ENCODE measurements around the gene TTLL8.

Gene TTLL8

DNA sequence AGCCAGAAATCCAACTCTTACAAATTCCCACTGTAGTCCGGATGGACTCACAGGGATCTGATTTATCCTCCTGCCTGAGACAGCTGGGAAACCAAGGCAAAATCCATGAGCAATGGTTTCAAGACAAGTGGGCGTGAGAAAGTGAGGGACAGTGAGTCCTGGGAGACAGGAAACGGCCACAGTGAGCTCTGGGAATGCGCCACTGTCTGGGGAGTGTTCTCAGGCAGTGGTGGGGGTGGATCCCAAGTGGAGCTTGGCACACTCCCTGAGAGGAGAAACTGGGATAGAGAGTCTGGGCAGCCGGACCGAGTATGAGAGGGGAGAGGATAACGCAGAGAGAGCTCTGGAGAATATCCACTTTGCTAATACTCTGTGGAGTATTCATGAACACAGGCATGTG lies 55.3 kb downstream of the TTLL8 start:
- Histone ChIP-seq H2AFZ (ENCODE audit: low read length) (no peak overlapping the region), H4K20me1 (ENCODE audit: insufficient read depth, low read length, poor library complexity, severe bottlenecking) (no peaks in the 10 kb centered on the region), H3K4me1 (ENCODE audit: insufficient read depth, low read length, poor library complexity, severe bottlenecking) (no peaks in the 10 kb centered on the region), H3K9ac (ENCODE audit: low read depth, low read length, poor library complexity, severe bottlenecking) (no peak overlapping the region), H3K4me2 (ENCODE audit: low read depth, low read length, poor library complexity, severe bottlenecking) (no peak overlapping the region), H3K36me3 (ENCODE audit: insufficient read depth, low read length) (no peaks in the 10 kb centered on the region), H3K9me2 (replicated peaks; ENCODE audit: low read depth, low read length) (no peaks in the 10 kb centered on the region), H3F3A (ENCODE audit: low read depth) (no peaks in the 10 kb centered on the region), H3K27me3 (ENCODE audit: insufficient read depth, low read length, poor library complexity, severe bottlenecking) (no peaks in the 10 kb centered on the region), H3K4me3 (ENCODE audit: low read length, poor library complexity, severe bottlenecking) (no peak overlapping the region), H3K79me2 (ENCODE audit: insufficient read depth, low read length) (no peaks in the 10 kb centered on the region), H3K9me3 (ENCODE audit: insufficient read depth, low read depth, low read length) (no peaks in the 10 kb centered on the region)
- TF ChIP-seq, protein P1, sequence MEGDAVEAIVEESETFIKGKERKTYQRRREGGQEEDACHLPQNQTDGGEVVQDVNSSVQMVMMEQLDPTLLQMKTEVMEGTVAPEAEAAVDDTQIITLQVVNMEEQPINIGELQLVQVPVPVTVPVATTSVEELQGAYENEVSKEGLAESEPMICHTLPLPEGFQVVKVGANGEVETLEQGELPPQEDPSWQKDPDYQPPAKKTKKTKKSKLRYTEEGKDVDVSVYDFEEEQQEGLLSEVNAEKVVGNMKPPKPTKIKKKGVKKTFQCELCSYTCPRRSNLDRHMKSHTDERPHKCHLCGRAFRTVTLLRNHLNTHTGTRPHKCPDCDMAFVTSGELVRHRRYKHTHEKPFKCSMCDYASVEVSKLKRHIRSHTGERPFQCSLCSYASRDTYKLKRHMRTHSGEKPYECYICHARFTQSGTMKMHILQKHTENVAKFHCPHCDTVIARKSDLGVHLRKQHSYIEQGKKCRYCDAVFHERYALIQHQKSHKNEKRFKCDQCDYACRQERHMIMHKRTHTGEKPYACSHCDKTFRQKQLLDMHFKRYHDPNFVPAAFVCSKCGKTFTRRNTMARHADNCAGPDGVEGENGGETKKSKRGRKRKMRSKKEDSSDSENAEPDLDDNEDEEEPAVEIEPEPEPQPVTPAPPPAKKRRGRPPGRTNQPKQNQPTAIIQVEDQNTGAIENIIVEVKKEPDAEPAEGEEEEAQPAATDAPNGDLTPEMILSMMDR (conservative IDR thresholded peaks at IDR 0.05; ENCODE audit: low read length): no peak
- no peak for TF ChIP-seq EZH2phosphoT487 (IDR thresholded peaks at IDR 0.05; ENCODE audit: borderline replicate concordance)

DNA sequence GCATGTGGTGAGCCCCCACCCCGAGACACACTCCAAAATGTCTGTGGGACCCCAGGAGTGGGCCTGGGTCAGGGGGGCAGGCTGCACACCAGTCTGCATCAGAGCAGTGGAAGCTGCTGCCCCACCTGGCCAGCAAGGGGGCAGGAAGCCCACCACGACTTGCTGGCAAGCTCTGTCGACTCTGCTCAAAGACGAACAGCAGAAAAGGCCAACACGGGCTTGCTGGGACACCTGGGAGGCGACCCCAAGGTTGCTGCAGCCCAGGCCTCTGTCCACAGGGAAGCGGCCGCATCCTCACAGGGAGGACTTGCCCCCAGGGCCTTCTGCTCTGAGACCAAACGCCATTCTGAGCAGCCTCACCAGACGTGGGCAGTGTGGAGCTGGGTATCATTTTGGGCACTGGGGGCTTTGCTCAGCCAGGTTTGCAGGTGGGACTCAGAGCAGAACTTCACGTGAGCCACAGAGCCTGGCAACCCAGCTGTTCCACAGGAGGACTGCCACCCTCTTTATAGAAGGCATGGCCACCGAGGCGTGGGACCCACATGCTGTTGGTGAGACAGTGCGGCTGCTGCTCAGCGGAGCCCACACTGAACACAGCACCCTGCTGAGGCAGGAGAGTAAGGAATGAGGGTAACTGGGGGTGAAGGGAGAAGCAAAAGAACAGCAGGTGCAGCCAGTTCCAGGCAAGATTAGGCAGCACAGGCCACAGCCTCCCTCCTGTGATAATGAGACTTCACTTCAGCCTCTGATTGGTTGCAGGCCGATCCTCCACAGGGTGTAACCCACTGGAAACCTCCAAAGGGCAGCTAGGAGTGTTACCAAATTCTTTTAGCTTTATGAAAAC lies 56.5 kb downstream of the TTLL8 start:
- no peaks in the 10 kb centered on the region for H4K20me1 ChIP-seq (ENCODE audit: insufficient read depth, low read length, poor library complexity, severe bottlenecking)
- H3K9ac ChIP-seq (ENCODE audit: low read depth, low read length, poor library complexity, severe bottlenecking): no peak overlapping the region
- no peaks in the 10 kb centered on the region for H3F3A ChIP-seq (ENCODE audit: low read depth)
- no peaks in the 10 kb centered on the region for H3K79me2 ChIP-seq (ENCODE audit: insufficient read depth, low read length)
- no peaks in the 10 kb centered on the region for H3K27me3 ChIP-seq (ENCODE audit: insufficient read depth, low read length, poor library complexity, severe bottlenecking)
- H3K4me3 ChIP-seq (ENCODE audit: low read length, poor library complexity, severe bottlenecking): no peak overlapping the region
- TF ChIP-seq EZH2phosphoT487 (IDR thresholded peaks at IDR 0.05; ENCODE audit: borderline replicate concordance): no peak
- TF ChIP-seq, protein P1 (conservative IDR thresholded peaks at IDR 0.05; ENCODE audit: low read length): peak; percentile 29
- H2AFZ ChIP-seq (ENCODE audit: low read length): no peak overlapping the region
- no peaks in the 10 kb centered on the region for H3K9me2 ChIP-seq (replicated peaks; ENCODE audit: low read depth, low read length)
- no peak overlapping the region for H3K4me2 ChIP-seq (ENCODE audit: low read depth, low read length, poor library complexity, severe bottlenecking)
- H3K9me3 ChIP-seq (ENCODE audit: insufficient read depth, low read depth, low read length): no peaks in the 10 kb centered on the region
- no peaks in the 10 kb centered on the region for H3K36me3 ChIP-seq (ENCODE audit: insufficient read depth, low read length)
- no peaks in the 10 kb centered on the region for H3K4me1 ChIP-seq (ENCODE audit: insufficient read depth, low read length, poor library complexity, severe bottlenecking)

DNA sequence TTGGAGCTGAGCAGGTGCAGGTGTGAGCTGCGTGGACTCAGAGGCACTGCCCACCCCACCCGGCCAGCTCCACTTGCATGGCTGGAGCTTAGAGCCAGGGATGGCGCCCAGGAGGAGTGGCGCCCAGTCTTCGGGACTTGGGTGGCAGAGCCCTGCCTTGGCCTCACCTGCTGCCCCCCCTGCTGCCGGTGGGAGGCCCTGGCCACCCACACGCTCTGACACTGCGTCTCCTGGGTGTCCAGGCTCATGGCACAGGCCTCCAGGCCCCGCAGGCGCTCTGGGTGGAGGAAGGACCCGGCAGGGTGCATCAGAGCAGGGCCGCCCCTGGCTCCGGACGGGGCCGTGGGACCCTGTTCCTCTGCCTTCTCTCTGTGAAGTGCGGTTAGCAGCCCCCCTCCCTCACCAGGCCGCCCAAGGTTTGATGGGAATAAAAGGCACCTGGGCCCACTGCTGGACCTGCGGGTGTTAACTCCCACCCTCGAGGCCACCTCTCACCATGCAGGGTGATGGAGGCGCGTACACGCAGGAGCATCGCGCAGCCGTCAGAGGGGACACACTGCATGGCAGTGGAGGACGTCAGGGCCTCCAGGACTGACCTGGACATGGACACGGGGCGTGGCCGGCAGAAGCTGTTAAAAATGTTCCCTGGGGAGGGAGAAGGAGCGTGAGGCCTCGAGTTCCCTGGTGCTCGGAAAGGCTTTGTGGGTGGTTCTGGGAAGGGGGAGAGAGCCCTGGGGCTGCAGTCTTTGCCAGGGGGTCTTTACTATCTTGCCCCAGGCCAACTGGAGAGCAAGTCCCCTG lies 57.3 kb downstream of the TTLL8 start:
- Histone ChIP-seq H3K9me3 (ENCODE audit: insufficient read depth, low read depth, low read length) (no peaks in the 10 kb centered on the region), H3F3A (ENCODE audit: low read depth) (no peaks in the 10 kb centered on the region), H3K27me3 (ENCODE audit: insufficient read depth, low read length, poor library complexity, severe bottlenecking) (no peaks in the 10 kb centered on the region), H3K4me2 (ENCODE audit: low read depth, low read length, poor library complexity, severe bottlenecking) (no peak overlapping the region), H3K9me2 (replicated peaks; ENCODE audit: low read depth, low read length) (no peaks in the 10 kb centered on the region), H3K4me3 (ENCODE audit: low read length, poor library complexity, severe bottlenecking) (no peak overlapping the region), H3K4me1 (ENCODE audit: insufficient read depth, low read length, poor library complexity, severe bottlenecking) (no peaks in the 10 kb centered on the region), H3K79me2 (ENCODE audit: insufficient read depth, low read length) (no peaks in the 10 kb centered on the region), H4K20me1 (ENCODE audit: insufficient read depth, low read length, poor library complexity, severe bottlenecking) (no peaks in the 10 kb centered on the region), H2AFZ (ENCODE audit: low read length) (no peak overlapping the region), H3K36me3 (ENCODE audit: insufficient read depth, low read length) (no peaks in the 10 kb centered on the region), H3K9ac (ENCODE audit: low read depth, low read length, poor library complexity, severe bottlenecking) (no peak overlapping the region)
- TF ChIP-seq EZH2phosphoT487 (IDR thresholded peaks at IDR 0.05; ENCODE audit: borderline replicate concordance): no peak
- TF ChIP-seq, protein P1 (conservative IDR thresholded peaks at IDR 0.05; ENCODE audit: low read length): no peak

All from Loucy (cell line).